GM19025 (cell line): Measurements from ENCODE around the gene CRMP1.

Experiments
- ATAC-seq: cut with Tn5 transposase; IDR thresholded peaks from one replicate; pipeline ENCODE4 v1.9.1; 2021; ENCODE audit warnings: mild to moderate bottlenecking, low read depth, moderate library complexity; ENCODE audit not compliant: unreplicated experiment

The CRMP1 gene

GRCh38 chr4:5921101-5921980 lies 28.5 kb upstream of the CRMP1 start:
- no peak for ATAC-seq

DNA sequence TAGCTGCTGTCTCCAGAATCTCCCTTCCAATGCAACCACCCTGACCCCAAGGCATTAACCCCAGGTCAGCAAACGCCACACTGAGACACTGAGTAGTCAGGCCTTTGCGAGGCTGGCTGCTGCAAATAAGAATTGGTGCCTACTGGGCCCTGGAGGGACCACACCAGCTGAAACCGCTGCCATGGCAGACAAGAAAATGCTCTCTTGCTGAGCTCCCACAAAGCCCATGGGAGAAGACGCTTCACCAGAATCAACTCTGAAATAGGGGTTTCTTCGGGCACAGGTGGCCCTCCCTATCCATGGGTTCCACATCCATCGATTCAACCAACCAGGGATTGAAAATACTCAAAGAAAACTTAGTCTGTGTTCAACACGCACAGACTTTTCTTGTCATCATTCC lies 26.7 kb upstream of the CRMP1 start:
- no peak for ATAC-seq

- ATAC-seq, result no peak
Observed at GRCh38 chr4:5919044-5919443, 26.2 kb upstream of the CRMP1 start.

DNA sequence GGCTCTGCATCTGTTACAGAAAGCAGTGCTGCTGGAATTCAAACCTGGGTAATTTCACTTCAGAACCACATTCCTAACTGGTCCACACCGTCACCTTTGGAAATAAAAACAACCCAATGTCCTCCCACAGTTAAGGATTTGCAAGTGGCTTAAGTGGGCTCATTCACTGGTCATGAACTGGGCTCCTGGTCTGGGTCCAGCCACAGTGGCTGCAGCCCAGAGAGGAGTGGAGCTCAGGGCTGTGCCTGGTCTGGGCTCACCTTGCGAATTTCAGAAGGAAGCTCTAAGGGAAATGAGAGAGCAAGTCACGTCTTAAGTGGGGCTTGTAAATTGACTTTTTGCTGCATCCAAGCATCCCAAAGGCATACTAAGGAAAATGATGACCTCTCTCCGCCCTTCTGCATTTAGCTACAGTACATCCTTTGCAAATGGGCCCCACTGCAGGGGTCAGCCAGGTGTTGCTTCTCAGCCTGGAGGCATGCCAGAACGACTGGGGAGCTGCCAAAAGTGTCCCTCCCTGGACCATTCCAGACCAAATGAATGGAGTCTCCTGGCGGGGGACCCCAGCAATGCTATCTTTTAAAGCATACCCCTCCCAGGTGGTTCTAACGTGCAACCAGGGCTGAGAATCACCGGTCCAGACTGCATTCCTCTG lies 25.6 kb upstream of the CRMP1 start:
- ATAC-seq, result no peak

GRCh38 chr4:5917672-5918071 lies 24.8 kb upstream of the CRMP1 start:
- ATAC-seq, result no peak

DNA sequence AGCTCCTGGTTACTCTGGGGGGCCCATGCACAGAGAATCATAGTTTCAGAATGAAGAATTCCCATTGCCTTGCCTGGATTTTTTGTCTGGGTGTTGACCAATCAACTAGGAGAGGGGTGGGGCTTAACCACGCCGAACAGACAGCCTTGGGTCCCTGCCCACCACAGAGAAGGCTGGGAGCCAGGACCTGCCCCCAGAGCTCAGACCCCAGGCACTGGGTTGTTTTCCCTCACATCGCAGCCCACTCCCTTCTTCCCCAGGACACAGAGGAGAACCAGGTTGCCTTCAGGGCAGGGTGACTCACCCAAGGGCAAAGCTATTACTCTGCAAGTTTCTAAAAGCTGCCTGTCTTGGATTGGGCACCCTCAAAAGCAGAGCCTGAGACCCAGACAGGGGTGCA lies 23.3 kb upstream of the CRMP1 start:
- no peak for ATAC-seq

- no peak for ATAC-seq
Observed at GRCh38 chr4:5913454-5913853, 20.6 kb upstream of the CRMP1 start.

DNA sequence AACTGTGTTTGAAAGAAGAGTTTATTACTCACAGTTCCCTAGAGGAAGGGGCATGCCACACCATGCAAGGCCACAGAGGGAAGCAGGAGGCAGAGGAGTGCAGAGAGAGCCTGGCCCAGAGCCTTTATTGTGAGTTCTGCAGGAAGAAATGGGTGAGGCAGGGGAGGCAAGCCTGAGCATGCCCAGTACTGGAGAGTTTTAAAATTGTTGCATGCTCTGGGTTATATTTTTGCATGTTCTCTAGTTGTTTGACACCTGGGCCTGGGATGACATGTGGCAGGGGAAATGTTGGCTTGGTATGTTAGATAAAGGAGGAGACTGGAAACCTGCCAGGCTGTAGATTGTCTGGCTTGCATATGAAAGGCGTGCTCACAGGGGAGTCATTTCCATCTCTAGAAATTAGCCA lies 19.7 kb upstream of the CRMP1 start:
- ATAC-seq, result no peak

GRCh38 chr4:5908876-5909427 lies 16.1 kb upstream of the CRMP1 start:
- ATAC-seq, result no peak

DNA sequence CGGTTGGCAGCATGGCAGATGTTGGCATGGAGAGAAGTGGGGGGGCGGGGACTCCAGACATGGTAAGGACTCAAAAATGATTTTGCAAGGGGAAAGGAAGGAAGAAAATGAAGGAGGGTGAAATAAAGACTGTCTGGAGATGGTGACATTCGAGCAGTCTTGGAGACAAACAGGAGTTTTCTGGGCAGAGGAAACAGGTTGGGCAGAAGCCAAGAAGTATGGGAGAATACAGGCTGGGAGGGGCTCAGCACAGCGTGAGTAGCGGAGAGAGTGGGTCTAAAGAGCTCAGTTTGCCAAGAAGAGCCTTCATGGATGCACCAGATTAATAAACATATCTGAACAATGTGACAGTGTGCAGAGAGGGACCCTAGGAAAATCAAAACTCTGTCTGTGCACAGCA lies 13.3 kb upstream of the CRMP1 start:
- no peak for ATAC-seq

DNA sequence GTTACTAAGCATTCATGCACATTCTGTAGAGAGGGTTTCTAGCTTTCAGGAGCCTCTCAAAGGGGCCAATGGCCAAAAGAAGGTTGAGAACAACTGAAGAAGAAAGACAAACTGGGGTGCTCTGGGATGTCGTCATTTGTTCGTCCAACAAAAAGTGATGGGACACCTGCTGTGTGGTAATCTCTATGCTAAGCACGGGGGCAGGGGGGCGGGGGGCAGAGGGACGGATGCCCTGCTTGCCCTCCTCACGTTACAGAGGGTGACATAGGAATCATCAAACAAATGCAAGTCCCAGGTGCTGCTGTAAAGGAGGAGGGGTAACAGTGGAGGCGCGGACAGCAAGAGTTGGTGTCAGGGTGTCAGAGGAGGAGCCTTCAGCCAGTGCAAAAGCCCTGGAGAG lies 12.8 kb upstream of the CRMP1 start:
- no peak for ATAC-seq

- no peak for ATAC-seq
Observed at GRCh38 chr4:5900844-5901243, 8.0 kb upstream of the CRMP1 start.

DNA sequence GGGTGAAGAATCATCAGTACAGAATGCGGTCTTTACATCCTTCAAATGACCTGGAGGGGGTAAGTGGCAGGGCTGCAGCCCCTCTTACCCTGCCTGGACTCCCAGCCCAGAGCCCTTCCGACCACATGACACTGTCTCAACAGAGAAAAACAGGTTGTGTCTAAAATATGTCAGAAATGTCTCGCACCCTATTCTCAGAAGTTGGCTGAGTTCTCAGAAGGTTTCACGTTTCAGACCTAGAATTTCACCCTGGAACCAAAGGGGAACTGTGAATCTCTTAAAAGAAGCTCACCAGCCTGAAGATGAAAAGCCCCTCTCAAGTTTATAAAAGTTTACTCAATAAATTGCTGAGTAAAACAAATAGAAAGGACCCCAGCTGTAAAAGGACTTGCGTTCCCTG lies 7.0 kb upstream of the CRMP1 start:
- ATAC-seq, result no peak

DNA sequence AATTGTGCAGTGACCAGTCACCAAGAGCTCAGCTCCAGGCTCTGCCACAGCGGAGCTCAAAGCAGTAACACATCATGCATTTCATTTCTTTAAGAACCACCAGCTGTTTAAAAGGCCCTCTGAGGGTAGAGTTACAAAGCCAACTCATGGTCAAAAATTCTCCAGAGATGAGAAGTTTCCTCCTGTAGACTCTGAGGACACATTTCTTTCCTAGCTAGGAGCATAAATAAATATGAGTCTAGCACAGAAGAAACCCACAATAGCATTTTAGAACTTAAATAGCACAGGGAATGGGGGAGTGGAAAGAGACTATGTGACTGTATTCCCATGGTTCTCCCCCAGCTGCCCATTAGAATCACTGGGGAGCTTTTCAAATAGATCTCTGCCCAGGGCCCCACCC lies 6.5 kb upstream of the CRMP1 start:
- ATAC-seq, result no peak

GRCh38 chr4:5897674-5898073 lies 4.8 kb upstream of the CRMP1 start:
- ATAC-seq, result no peak

GRCh38 chr4:5895287-5895686 lies 2.4 kb upstream of the CRMP1 start:
- ATAC-seq, result no peak

- no peak for ATAC-seq
Observed at GRCh38 chr4:5894266-5894665, 1.4 kb upstream of the CRMP1 start.

GRCh38 chr4:5893591-5893990 lies 705 bp upstream of the CRMP1 start:
- ATAC-seq, result no peak

GRCh38 chr4:5892323-5893003 lies 423 bp downstream of the CRMP1 start:
- ATAC-seq, result no peak

DNA sequence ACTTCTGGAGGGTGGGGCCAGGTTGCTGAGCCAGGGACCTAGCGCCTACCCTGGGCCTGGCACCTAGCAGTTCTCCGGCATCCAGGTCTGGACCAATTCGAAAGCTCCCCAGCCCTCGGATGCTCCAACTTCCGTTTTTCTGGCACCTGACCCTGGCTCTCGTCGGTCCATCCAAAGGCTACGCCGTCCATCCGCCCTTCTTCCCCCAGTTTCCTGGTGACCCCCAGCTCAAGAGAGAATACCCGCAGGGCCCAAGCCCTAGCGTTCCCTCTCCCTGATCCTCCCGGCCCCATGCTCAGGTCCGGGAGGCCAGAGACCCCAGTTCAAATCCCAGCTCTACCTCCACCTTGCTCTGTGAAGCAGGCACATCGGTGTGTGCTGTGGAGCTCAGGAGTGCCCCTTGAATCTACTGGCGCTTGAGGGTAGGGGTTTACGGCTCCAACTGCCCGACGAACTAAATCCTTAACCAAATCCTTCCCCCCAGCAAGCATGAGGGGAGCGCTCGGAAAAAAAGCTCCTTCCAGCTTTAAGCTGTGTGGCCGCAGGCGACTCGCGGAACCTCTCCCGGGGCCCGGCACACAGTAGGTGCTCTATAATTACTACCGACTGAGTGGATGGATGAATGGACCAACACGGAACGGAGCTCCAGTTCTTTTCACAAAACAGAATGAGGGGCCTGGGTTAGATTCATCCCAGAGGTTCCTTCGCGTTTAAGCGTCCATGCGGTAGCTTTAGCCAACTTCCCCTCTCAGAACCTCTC lies 1.1 kb downstream of the CRMP1 start:
- no peak for ATAC-seq
